SKM-1 (cell line): ENCODE measurements around the gene EP300.
A peak's percentile ranks its signal among the peaks of the same experiment; 100 is the strongest.

Experiments
- DNase-seq: peaks from one replicate; lab custom pipeline; 2025; ENCODE audit not compliant: unreplicated experiment; lab: John Stamatoyannopoulos, UW

The EP300 gene

DNA sequence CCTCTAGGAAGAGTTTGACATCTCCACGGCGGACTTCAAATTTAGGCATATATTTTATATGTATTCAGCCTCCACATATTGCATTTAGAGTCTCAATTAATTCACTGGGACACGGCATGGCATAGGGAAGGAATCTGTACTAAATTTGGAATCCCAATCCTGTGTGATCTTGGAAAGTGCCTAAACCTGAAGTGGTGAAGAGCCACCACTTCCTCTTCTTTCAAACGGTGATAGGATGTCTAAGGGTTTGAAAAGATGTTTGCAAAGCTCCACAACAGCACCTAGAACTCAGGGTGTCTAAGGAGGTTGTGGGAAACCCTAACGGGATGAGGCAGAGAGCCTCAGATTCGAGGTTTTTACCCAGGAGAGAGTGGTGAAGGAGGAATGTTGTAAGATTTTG lies 111.7 kb downstream of the EP300 start:
- no peak for DNase-seq

DNA sequence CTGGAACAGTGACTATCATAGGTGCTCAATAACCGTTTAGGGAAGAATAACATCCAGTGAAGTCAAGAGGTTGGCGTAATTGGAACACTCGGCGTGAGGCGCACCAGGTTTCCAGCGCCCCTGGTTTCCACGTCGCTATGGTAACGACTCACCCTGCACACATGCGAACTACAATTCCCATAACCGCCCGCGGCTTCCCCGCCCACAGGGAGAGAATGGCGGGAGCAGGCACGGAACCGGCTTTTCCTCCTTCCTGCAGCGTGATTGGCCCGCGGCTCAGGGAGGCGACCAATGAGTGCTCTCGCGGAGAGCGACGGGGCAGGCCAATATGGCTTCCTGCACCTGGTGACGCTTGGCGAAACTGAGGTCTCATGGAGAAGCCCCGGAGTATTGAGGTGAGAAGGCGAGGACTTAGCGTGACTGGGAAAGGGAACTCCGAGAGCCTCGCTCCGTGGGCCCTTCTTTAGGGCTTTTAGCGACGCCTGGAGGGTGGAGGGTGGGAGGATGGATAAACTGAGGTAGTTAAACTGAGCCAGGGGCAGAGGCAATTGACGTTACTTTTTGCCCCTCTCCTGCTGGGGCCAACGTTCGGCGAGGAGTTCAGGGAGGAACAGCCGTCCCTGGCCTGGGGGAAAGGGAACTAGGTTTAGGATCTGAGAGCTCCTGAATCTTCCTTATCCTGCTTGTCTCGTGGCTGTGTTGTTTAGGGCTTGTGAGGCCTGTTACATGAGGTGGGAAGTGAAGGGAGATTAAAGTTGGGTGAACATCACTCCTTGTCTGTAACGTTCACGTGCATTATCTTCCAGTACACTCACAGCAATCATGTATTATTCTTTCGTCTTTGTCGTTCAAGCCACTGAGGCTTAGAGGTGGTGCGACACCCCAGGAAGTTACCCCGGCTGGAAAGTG lies 112.9 kb downstream of the EP300 start, which contains the start of gene L3MBTL2:
Gene L3MBTL2 (plus strand): TSS at position 321 of the 909 bp plus-strand sequence. CDS start 51 bp downstream, at position 372.
- DNase-seq: peak; percentile 92

DNA sequence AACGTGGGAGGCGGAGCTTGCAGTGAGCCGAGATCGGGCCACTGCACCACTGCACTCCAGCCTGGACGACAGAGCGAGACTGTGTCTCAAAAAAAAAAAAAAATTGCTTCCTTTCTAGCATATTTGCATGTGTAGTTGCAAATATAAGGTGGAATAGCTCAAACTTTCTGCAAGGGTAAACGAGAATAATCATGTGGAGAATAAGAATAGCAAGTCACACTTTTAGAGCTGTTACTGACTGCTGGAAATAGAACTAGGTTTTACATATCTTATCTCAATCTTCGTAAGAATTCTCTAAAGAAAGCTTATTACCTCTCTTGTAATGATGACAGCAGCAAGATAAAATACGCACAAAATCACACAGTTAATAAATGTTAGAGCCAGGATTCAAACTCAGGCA lies 114.3 kb downstream of the EP300 start:
- DNase-seq: no peak

DNA sequence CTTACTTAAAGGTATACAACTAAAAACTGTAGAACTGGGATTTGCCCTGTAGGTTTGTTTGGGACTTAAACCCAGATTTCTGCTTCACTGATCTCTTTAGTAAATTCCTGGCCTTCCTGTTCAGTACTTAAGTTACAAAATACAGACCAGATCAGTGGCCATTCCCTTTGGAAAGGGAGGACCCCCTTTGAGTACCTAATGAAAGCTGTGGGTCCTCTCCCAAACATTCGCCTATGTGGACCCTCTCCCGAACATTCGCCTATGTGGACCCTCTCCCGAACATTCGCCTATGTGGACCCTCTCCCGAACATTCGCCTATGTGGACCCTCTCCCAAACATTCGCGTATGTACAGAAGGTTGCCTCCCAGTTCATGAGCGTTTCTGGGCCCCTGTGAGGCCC lies 123.0 kb downstream of the EP300 start:
- DNase-seq: no peak

DNA sequence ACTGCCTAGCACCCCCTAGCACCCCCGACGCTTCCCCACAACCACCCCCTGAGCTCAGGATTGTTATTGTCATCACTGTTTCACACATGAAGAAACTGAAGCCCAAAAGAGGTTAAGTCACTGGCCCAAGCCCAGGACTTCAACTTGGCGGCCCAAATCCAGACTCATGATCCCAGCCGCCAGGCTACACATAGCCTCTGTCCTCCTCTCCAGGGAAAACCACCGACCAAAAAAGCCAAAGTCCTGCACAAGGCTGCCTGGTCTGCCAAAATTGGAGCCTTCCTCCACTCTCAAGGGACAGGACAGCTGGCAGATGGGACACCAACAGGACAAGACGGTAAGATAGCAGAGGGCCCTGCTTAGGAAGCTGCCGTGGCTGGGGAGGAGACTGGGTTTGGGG lies 123.5 kb downstream of the EP300 start:
- no peak for DNase-seq

DNA sequence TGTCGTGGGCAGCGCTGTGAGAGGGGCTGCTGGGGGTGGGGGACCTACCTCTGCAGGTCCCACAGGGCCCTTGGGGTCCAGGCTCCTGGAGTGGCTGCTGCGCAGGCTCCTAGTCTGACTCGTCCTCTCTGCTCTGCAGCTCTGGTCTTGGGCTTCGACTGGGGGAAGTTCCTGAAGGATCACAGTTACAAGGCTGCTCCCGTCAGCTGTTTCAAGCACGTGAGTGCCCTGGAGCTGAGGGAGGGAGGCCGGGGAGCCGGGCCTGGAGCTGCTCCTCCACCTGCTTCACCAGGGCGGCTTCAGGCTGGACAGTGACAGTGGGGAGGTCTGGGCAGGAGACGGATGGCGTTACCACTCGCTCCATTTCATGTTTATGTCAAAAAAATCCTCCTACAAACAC lies 124.6 kb downstream of the EP300 start:
- no peak for DNase-seq

DNA sequence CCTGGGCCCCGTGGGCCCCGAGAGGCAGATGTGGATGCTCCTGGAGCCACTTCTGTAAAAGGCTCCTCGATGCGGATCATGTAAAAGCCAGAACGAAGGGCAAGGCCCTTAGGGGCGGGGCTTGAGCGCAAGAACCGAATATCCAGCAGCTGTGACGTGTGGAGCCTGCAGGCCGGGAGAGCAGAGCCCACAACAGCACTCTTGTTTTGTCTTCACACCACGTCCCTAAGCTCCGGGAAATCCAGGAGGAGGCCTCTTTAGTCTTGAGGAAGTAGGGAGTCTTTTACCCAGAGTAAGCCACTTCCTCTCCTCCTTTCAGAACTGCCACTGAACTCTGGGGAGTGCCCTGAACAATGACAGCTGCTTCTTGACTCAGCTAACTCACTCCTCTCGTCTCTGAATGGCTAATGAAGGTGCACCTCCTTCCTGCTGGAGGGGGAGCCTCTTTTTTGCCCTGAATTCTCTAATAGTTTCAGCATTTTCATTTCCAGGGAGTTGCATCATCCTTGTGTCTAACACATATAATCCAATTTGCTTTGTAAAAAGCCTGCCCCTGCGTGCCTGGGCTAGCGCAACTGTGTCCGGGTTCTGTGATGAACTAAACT lies 125.3 kb downstream of the EP300 start:
- DNase-seq: peak; percentile 76

DNA sequence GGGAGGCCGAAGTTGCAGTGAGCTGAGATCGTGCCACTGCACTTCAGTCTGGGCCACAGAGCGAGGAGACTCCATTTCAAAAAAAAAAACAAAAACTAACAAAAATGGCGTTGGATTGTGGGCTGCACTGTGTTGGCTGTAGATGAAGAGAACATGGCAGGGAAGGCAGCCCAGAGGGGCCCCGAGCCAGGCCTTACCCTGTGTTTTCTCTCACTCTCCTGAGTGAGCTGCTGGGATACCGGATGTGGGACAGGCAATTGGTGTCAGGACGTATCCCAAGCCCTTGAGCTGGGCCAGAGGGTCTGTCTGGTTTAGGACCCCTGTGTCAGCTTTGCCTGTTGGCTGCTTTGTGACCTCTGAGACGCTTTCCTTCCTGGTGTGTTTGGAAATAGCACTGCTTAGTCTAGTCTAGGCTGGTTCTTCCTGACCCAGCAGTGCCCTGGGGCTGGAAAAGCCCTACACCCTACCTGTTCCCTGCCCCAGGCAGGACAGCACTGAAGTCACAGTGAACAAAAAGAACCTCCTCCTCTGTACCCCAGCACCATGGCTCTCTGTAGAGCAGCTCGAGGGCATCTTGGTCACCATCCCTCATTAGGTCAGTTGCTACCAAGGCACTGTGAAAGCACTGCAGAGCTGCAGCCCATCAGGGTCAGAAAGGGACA lies 130.6 kb downstream of the EP300 start:
- no peak for DNase-seq

DNA sequence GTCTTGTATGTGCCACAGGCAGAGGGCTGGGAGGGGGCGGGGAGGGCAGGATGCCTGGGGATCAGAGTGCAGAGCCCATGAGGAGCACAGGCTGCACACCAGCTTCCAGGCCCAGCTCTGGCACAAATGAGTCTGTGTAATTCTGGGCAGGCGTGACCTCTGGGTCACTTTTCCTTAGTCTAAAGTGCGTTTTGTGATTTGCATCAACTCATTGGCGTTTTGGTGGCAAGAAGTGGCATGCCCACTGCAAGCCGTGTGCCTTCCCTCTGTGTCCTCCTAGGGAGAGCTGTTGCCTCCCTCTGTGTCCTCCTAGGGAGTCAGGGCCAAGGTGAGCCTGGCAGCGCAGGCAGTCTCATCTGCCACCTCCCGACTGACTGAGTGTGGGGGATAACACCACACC lies 131.1 kb downstream of the EP300 start:
- DNase-seq: no peak

DNA sequence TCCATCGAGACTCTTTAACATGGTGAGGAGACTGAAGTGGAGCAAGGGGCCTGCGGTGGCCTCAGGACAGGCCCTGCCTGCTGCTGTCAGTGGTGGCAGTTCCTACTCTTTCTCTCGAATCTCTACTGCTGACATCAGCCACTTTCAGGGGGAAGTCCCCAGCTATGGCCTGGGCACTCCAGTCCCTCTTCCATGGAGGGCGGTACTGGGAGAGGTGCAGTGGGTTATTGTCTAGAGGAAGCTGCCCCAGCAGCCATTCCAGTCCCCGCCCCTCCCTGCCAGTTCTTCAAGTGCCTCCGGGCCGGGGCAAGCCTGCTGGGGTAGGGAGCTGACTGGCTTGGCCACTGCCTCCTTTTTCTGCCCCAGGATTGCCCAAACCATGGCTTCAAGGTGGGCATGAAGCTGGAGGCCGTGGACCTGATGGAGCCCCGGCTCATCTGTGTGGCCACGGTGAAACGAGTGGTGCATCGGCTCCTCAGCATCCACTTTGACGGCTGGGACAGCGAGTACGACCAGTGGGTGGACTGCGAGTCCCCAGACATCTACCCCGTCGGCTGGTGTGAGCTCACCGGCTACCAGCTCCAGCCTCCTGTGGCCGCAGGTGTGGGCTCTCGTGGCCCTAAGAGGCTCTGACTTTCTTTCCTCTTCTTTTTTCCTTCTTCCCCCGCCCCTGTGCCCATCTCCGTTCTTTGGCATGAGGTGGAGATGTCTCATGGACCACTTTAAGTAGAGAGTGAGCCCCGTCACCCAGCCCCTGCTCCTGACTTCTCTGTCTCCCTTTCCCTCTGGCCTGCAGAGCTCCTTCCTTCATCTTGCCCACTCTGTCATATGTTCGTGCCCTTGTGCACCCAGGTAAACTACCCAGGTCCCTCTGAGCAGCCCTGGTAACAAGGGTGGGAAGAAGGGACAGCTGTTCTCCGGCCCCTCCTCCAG lies 134.6 kb downstream of the EP300 start:
- DNase-seq: no peak

DNA sequence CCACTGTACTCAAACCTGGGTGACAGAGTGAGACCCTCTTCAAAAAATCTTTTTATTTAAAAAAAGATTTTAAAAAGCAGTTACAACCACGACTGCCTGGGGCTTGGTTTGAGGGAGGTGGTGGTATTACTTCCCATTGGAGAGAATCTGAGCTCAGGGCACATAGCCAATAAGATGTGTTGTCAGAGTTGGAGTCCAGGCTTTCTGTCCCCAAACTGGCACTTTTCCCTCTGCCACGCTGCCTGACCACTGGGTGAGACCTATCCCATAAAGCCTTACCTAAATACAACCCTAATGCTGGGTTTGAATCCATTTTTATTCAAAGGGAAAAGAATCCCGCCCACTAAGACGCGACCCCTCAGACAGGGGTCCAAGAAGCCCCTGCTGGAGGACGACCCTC lies 136.8 kb downstream of the EP300 start:
- no peak for DNase-seq
